ENCODE data around the gene TBX15.

DNA sequence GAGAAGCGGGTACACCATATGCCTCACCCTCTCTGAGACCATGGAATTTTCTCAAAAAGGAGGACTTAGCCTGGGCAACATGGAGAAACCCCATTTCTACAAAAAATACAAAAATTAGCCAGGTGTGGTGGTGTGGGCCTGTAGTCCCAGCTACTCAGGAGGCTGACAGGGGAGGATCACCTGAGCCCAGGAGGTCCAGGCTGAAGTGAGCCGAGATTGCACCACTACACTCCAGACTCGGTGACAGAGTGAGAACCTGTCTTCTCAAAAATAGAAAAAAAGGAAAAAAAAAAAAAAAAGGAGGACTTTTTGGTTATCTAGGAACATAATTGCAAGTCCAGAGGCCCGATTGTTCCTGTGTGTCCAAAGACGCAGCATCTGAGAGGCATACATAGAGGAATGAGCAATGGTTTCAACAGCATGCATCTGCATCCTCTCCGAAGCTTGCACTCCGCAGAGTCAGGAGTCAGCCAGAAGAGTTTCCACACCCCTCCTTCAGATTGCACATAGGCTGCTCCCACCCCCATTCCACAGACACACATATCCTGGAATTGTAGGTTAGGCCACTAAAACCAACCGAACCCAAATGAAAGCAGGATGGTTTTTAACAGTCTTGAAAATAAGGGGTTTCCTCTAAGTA lies 2.5 kb upstream of the TBX15 start:
- TF ChIP-seq, protein P1, sequence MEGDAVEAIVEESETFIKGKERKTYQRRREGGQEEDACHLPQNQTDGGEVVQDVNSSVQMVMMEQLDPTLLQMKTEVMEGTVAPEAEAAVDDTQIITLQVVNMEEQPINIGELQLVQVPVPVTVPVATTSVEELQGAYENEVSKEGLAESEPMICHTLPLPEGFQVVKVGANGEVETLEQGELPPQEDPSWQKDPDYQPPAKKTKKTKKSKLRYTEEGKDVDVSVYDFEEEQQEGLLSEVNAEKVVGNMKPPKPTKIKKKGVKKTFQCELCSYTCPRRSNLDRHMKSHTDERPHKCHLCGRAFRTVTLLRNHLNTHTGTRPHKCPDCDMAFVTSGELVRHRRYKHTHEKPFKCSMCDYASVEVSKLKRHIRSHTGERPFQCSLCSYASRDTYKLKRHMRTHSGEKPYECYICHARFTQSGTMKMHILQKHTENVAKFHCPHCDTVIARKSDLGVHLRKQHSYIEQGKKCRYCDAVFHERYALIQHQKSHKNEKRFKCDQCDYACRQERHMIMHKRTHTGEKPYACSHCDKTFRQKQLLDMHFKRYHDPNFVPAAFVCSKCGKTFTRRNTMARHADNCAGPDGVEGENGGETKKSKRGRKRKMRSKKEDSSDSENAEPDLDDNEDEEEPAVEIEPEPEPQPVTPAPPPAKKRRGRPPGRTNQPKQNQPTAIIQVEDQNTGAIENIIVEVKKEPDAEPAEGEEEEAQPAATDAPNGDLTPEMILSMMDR (conservative IDR thresholded peaks at IDR 0.05; ENCODE audit: low read depth in 2 of 2) = no peak
- TF ChIP-seq POLR2AphosphoS5 (IDR thresholded peaks at IDR 0.05; ENCODE audit: low read depth) (no peak), EZH2phosphoT487 (IDR thresholded peaks at IDR 0.05; ENCODE audit: unreplicated experiment) (no peak), ZNF114 (CRISPR knock-in tag; IDR thresholded peaks at IDR 0.05) (no peak), EZH2 (IDR thresholded peaks at IDR 0.05; ENCODE audit: low read depth, unreplicated experiment) (no peak)
- TF ChIP-seq, protein P2, sequence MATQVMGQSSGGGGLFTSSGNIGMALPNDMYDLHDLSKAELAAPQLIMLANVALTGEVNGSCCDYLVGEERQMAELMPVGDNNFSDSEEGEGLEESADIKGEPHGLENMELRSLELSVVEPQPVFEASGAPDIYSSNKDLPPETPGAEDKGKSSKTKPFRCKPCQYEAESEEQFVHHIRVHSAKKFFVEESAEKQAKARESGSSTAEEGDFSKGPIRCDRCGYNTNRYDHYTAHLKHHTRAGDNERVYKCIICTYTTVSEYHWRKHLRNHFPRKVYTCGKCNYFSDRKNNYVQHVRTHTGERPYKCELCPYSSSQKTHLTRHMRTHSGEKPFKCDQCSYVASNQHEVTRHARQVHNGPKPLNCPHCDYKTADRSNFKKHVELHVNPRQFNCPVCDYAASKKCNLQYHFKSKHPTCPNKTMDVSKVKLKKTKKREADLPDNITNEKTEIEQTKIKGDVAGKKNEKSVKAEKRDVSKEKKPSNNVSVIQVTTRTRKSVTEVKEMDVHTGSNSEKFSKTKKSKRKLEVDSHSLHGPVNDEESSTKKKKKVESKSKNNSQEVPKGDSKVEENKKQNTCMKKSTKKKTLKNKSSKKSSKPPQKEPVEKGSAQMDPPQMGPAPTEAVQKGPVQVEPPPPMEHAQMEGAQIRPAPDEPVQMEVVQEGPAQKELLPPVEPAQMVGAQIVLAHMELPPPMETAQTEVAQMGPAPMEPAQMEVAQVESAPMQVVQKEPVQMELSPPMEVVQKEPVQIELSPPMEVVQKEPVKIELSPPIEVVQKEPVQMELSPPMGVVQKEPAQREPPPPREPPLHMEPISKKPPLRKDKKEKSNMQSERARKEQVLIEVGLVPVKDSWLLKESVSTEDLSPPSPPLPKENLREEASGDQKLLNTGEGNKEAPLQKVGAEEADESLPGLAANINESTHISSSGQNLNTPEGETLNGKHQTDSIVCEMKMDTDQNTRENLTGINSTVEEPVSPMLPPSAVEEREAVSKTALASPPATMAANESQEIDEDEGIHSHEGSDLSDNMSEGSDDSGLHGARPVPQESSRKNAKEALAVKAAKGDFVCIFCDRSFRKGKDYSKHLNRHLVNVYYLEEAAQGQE (IDR thresholded peaks at IDR 0.05; ENCODE audit: unreplicated experiment) = no peak

Data from GM23338 (cell line).